Measurements from ENCODE around the gene PRXL2B.
A peak's percentile ranks its signal among the peaks of the same experiment; 100 is the strongest.

PRXL2B gene

DNA sequence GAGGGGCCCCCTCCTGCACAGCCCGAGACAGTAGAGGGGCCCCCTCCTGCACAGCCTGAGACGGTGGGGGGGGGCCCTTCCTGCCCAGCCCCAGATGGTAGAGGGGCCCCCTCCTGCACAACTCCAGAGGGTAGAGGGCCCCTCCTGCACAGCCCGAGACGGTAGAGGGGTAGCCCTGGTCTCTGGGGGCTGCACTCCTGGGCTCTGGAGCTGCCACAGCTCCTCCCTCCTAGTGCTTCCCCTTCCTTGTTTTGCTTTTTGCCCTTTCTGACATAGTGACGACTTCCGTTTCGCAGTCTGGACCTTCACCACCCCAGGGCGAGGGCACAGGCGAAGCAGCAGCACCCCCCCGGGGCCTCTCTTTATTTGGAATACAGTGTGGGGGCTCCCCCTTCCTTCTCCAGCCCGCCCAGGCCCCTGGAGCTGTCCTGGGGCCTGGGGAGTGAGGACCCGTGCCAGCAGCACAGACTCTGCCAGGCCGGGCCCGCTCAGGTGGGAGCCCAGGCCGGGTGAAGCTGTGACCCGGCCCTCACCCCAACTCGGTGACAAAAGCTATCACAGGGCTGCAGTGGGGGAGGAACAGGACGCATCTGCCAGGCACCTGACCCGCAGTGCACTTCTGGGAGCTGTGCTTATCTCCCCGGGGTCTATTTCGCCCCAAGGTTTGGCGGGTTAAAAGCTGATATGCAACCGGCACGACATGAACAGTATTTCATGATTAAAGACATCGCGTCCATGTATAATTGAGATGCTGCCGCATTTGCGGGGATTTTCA is 1.1 kb upstream of the PRXL2B start:
- peak; percentile 30 for DNase-seq (ENCODE audit: low spot score)

DNA sequence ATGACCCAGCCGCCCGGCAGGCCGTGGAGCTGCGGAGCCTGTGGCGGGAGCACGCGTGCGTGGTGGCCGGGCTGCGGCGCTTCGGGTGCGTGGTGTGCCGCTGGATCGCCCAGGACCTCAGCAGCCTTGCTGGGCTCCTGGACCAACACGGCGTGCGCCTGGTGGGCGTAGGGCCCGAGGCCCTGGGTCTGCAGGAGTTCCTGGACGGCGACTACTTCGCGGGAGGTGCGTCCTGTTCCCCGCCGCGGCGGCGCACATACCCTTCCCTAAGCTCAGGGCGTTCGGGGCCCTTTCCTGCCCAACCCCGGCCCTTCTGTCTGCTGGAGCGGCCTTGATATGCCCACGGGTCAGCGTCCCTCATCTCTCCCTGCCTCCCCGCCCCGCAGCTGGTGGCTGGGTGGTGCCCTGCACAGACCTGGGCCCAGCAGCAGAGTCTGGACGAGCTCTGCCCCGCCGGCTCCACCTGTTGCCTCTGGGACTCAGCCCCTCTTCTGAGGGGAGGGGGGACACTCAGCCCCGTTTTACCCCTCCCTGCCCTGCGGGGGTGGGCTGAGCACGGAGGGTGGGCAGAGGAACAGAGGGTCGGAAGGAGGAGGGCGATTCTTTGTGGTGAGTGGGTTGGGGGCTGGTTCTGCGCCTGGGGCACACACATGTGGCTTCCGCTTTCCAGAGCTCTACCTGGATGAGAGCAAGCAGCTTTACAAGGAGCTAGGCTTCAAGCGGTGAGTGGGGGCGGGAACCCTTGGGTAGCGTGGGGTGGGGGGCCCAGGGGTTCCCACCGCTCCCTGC is 688 bp downstream of the PRXL2B start:
- DNase-seq (ENCODE audit: low spot score): no peak

DNA sequence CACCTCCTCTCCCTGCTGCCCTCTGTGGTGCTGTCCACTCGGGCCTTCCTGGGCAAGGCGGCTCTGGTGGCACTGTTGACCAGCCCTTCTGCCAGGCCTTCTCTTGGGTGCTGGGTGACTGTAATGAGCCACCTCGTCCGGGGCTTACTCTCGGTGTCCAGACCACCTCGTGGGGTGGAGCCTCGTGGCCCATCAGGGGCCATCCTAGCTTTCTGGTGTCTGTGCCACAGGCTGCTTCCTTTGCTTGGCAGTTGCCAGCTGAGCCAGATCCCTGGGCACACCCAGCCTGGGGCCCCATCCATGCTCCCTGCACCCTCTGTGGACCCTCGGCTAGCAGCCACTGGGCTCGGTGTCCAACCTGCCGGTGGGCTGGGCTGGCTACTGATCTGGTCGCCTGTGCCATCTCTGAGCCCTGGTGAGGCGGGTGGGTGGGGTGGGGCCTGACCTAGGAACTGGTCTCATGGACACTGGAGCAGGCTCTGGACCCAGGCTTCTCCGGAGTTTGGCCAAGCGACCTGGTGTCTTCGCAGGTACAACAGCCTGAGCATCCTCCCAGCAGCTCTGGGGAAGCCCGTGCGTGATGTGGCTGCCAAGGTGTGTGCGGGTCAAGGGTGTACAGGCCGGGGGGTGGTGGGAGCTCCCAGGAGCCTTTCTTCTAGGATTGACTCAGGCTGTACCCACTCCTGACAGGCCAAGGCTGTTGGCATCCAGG is 1.4 kb downstream of the PRXL2B start:
- no peak for DNase-seq (ENCODE audit: low spot score)

DNA sequence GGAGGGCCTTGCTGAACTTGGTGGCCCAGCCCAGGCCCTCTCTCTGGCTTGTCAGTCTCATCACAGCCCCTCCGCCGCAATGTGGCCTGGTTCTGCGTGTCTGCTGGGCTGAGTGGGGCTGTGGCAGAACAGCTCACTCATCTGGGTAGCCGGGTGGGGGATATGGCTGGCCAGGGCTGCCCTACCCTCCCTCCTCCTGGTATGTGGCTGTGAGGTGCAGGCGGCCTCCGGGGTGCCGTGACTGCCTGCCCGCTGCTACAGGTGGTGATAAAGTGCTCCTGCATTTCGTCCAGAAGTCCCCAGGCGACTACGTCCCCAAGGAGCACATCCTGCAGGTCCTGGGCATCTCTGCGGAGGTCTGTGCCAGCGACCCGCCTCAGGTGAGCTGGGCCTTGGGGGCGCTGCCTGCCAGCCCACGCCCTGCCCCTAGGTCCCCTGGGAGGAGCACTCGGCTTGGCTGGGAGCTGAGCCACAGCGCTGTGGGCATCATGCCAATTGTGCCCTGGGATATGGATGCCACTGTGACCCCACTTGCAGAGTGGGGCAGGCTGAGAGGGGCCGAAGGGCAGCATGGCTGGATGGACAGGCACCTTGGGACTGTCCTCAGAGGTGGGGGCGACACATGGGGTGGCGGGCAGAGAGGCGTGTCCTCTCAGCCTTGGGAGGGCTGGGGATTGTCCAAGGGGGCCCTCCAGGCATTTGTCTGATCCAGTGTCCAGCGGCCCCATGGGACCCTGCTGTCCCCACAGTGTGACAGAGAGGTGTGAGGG is 2.3 kb downstream of the PRXL2B start:
- DNase-seq (ENCODE audit: low spot score): no peak

DNA sequence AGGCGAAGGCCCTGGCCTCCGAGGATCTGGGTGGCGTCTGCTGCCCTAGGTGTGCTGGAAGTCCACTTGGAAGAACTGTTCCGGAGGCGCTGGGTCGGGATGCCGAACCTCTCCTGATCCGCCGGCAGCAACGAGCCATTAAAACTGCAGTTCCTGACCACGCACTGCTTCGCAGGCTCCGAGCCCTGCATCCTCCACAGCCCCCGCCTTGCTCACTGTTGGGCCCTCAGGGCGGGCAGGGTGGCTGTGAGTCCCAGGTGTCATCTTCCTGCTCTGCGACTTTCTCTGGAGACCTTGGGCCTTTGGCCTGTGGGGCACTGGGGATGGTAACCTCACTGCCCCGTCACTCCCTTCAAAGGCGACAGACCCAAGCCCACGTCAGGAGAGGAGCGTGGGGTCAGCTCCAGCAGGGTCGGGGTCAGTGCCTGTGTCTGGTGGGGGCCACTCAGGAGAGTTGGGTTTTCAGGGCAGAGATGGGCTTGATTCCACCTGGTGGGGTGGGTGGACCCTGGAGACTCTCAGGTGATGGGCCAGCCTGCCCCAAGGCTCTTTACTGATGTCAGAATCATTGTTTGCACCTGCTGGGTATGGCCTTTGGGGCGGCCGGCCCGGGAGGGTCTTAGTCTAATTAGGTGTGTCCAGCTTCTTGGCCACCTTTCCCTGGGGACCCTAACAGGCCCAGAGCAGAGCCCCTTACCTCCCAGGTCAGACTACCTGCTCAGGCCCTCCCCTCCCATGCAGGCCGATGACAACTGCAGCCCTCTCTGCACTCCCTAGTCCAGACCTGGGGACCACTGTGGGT is 3.1 kb downstream of the PRXL2B start:
- DNase-seq (ENCODE audit: low spot score): no peak

DNA sequence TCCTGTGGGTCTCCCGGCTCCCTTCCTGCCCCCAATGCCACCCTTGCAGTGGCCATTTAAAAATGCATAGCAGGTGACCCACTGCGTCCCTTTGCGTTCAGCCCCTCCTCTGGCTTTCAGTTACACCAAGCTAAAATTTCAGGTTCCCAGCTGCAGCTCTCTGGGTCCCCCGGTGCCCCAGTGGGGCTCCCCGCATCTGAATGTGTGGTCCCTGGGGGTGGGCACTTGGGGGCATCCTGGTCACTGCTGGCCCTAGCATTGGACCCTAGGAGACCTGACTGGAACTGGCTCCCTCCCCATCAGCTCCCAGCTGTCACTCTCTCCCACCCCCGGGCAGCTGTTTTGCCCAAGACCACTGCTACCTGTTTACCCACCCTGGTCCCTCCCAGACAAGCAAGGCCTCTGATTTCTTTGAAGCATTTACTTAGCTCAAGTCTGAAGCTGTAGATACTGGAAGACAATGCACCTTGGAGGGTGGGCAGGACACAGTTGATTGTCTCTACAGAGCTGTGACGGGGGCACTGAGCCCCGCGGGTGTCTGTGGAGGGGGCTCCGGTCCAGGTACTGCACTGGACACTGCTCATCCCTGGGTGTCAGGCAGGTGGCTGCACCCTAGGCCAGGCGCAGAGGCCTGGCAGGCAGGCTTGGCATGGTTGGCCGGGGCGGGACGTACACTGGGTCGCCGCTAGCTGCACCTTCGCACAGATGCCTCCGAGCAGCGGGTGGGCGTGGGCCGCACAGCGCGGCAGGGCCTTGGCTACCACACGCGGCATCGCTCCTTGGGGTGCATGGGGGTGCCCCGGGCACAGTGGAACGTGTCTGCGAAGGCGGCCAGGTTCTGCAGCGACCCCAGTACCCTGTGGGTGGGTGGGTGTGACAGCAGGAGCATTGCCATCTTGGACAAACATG is 3.9 kb downstream of the PRXL2B start:
- DNase-seq (ENCODE audit: low spot score): no peak

DNA sequence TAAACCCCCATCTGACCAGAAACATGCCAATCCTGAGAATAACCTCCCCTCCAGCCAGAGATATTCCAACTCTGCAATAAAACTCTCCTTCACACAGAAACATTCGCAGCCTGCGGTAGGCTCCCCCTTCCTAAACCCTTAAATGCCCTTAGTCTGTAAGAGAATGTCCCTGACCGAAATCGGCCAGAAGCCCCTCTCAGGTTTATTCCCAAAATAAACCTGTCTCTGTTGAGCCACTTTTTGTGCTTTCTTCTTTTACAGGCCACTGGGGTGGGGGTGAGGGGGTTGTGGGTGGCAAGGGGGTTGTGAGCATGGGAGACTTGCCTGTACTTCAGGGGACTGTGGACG is 4.6 kb downstream of the PRXL2B start:
- no peak for DNase-seq (ENCODE audit: low spot score)

DNA sequence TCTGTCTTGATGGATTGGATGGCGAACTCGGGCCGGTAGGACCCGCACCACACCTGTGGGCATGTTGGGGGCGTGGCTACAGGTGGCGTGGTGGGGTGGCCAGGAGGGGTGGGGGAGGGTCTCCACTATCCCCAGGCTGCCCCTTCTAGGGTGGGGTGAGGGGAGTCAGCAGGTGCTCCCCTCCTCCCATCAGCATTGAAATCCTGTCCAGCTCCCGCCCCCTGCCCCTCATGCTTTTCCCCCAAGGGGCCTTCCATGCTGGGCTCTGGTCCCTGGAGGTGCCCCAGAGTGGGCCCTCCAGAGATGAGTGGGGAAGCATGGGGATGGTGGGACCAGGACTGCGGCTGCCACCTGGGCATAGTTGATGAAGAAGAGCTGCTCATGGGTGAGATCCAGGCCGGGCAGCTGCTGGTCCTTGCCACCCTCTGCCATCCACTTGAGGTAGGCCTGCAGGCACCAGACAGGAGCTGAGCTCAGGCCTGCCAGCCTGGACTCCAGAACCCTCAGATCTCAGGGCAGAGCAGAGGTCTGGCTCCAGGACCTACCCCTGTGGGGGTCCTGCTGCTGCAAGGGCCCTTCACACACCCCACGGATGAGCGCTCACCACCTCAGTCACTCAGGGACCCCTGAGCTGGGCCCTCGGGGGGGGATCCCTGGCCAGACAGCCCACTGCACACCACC is 5.1 kb downstream of the PRXL2B start:
- no peak for DNase-seq (ENCODE audit: low spot score)

DNA sequence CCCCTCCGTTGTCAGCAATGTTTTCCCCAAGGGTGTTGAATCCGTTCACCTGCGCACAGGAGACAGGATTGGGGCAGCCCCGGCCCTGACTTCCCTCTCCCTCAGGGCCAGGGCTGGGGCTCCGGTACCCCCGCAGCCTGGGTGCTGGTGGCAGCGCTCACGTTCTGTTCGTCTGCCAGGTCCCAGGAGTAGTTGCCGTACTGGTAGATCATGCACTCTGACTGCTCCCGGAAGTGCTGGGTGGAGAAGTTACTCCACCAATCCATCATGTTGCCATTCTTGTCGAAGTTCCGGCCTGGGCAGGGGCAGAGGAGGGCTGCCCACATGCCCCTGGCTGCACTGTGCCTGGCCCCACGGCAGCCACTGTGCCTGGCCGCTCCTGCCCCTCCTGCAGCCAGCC is 6.1 kb downstream of the PRXL2B start:
- no peak for DNase-seq (ENCODE audit: low spot score)

DNA sequence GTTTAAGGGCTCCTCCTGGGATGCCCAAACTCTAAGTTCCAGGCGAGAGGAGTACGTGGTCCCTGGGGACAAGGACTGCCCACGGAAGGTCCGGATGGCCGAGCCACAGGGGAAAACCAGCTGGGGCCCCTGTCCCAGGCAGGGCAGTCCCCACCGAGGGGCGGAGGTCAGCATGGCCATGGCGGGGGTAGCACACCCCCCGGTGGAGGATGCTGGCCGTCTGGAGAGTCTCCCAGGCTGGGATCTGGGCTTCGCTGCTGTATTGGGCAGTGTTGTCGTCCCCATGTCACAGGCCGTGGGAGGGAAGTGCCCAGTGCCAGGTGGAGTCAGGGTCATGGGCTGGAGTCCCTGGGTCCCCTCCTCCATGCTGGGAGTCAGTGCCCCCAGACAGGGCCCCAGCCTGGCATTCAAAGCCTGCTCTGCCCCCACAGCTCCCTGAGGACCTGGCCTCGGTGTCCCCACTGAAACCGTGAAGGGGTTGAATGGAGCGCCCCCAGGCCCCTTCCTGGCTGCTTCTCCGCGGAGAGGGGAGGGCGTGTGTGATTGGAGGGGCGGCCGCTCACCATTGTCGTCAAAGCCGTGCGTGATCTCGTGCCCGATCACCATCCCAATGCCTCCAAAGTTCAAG is 6.8 kb downstream of the PRXL2B start:
- no peak for DNase-seq (ENCODE audit: low spot score)

DNA sequence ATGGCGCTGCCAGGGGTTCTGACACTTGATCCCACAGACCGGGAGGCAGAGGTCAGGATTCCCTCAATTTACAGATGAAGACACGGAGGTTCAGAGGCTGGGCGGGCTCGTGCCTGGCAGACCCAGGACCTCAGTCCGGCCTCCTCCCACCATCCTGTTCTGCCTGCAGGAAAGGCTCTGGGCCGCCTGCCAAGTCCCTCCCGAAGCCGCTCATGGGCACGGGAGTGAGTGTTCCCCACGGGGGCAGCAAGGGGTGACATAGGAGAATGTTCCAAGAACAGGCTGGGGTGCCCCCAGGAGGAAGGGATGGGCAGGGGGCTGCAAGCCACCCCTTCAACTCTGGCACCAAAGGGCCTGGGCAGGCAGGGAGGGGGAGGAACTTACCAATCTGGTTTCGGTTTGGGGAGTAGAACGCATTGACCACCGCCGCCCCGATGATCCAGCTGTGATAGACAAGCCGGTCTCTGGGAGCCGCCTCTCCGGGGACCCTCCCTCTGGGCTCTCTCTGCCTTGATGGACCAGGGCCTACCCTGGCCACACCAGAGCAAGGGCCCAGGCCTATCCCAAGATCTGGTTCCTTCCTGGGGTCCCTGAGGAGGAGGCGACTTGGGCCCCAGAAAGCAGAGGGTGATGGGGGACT is 7.5 kb downstream of the PRXL2B start:
- no peak for DNase-seq (ENCODE audit: low spot score)

DNA sequence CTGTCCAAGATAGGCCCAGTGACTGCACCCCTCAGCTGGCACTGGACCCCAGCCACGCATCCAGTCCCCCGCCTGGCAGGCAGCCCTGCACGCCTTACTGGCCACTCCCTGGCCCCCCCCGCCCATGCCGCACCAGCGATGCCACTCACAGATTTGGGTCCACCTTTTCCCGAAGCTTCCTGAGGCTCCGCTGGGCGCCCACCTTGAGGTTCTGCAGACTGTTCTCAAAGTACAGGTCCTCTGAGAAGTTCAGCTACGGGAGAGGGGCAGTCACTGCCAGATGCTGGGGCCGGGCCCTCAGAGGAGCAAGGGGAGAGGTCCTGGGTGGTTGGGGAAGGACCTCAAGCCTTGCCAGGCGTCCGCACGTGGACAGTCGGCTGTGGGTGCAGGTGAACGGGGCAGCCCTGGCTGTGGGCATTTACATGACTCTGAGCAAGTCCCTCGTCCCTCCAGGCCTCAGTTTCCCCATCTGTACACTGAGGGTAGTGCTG is 8.1 kb downstream of the PRXL2B start:
- DNase-seq (ENCODE audit: low spot score): no peak

DNA sequence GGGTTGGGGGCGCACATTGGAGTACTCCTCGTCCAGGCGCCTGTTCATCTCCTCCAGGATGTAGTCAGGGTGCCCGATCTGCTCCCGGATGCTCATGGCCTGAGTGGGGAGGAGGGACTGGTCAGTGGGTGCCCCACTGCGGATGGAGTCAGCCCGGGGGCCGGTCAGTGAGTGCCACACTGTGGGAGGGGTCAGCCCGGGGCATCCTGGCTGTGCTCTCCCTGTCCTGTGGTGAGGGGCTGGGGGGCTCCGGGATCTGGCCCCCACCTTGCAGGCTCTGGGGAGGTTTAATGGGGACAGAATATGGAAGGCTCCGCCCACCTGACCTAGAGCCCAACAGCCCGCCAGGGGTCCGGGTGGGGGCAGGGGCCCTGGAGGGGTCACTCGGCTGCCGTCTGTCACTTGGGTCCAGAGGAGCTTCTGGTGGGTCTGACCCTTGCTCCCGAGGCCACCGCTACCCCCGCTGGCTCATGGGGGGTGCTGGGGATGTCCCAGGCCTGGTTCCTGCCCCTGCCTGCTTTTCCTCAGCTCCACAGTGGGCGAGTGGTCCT is 8.8 kb downstream of the PRXL2B start:
- no peak for DNase-seq (ENCODE audit: low spot score)

DNA sequence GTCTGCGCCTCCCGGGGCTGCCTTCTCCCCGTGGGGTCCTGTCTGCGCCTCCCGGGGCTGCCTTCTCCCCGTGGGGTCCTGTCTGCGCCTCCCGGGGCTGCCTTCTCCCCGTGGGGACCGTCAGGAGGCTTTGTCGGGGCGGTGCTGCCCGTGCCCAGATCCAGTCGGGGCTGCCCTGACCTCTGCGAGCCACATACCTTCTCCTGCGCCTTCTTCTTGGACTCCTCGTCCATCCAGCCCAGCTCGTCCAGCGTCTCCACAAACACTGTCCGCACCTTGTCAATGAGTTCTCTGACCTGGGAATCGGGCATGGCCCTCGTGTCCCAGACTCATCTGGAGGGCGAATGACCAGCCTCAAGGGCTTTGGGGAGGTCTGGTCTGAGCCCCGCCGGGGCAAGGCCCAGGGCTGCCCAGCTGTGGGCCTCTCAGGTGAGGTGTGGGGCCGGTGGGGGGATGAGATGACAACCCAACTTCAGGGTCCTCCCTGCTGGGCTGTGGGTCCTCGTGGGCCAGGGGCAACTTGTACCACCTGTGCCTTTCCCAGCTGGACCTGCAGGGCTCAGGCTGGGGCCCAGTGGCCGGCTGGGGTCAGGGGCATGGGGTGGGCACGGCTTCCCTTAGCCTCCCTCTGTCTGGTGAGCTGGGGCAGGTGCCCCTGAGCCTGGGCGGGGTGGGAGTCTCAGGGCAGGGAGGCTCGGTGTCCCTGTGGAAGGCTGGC is 9.4 kb downstream of the PRXL2B start:
- DNase-seq (ENCODE audit: low spot score): no peak

DNA sequence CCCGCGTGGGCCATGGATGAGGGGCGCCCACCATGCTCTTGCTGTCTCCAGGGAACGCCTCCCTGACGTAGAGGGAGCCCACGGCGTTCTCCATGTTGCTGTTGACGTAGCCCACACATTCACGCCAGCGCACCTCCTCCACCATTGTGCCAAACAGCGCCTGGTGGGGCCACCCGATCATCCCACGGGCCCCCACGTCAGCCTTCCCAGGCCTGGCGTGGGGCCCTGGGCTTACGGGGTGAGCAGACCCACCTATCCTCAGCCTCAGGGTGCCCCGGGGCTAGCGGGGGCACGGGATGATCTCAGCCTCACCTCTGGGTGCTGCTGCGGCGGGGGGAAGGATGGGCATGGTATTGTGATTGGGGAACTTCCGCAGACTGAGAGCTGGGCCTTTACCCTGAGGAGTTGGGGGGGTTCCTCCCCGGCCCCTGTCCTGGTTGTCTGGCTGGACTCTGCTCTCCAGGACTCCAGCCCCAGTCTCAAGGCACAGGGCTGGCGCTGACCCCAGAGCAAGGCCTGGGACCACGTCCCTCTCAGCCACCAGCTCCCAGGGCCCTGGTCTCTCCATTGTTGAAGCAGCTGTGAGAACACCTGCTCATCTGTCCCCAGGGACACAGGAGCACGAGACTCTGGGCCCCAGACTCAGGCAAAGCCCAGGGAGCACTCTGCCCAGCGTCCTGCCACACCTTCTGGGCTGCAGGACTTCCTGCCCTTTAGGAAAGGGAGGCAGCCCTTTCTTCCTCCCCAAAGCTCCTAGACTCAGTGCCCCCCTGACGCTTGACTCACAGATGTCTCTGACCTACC is 10.2 kb downstream of the PRXL2B start:
- no peak for DNase-seq (ENCODE audit: low spot score)

DNA sequence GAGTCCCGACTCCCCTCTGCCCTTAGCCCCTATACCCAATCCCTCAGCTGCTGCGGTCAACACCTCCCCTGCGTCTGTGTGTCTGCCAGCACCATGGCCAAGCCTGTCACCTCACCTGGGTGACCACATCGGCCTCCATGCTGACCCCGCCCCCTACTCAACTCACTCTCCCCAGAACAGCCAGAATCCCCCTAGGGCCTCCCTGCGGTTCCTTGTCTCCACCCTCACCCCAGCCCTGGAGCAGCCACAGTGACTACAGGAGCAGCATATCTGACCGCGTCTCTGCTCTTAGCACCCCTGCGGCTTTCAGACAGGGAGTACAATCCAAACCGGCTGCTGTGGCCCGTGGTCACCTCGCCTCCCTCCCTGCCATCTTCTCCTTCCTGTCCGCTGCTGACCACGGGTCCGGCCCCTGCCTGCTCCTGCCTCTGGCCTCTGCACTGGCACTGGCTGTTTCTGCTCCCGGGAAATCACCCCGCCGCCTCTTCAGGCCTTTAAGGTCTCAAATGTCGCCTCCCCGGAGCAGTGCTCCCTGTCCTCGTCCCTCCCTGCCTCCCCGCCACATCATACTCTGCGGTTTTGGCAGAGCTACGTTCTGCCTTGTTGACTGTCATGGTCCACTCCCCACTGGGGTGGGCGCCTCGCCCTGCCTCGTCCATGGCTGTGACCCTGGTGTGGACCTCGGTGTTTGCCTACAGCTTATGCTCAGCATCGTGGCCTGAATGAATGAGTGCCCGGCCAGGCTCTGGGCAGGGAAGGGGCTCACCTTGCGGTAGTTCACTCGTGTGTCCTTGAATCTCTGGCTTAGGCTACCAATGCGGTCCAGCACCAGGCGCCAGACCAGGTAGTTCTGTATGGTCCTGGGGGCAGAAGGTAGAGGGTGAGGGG is 11.1 kb downstream of the PRXL2B start:
- no peak for DNase-seq (ENCODE audit: low spot score)
